Measurements from ENCODE around the gene APBA1. TPM values are rescaled to one million over a fixed set of nuclear protein-coding genes. Genes with fewer than 3 reads are reported as not detected.

The APBA1 gene
- total RNA-seq, 1 donor from 2014 or later = 8.7 TPM

- no peak for TF ChIP-seq CTCF (IDR thresholded peaks at IDR 0.05)
- no peak for DNase-seq (ENCODE audit: low spot score in 2 of 2)
- no peaks in the 10 kb centered on the region for H3K9me3 ChIP-seq
- no peak overlapping the region for H3K4me3 ChIP-seq
- H3K27ac ChIP-seq = no peak overlapping the region
- H3K4me1 ChIP-seq = no peaks in the 10 kb centered on the region
- no peaks in the 10 kb centered on the region for H3K27me3 ChIP-seq
- intact Hi-C loops (cut with DNase I) = no loop called here
- H3K36me3 ChIP-seq = no peaks in the 10 kb centered on the region
Measured at GRCh38 chr9:69499959-69500358, 172.2 kb downstream of the APBA1 start.

DNA sequence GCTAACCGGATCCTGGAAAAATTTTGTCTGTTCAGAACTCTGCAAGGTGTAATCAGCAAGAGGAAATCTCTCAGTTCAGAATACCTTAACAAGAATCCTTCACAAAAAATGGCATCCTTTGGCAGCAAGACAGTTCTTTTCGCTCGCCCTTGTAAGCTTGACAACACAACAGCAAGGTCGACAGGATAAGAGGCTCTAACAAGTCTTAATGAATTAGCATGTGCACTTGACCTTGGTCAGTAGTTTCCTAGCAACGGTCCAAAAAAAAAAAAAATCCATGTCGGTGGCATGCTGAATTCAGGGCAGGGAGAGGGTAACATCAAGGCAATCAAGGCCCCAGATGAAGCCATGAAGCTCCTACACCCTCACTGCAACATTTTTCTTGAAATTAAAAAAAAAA, 172.8 kb downstream of the APBA1 start:
- no peak for DNase-seq (ENCODE audit: low spot score in 2 of 2)
- no peak for TF ChIP-seq CTCF (IDR thresholded peaks at IDR 0.05)
- no peaks in the 10 kb centered on the region for H3K36me3 ChIP-seq
- no peak overlapping the region for H3K4me3 ChIP-seq
- intact Hi-C loops (cut with DNase I) = no loop called here
- no peaks in the 10 kb centered on the region for H3K4me1 ChIP-seq
- no peak overlapping the region for H3K27ac ChIP-seq
- H3K27me3 ChIP-seq = no peaks in the 10 kb centered on the region
- no peaks in the 10 kb centered on the region for H3K9me3 ChIP-seq

GRCh38 chr9:69498470-69498869, 173.7 kb downstream of the APBA1 start:
- intact Hi-C loops (cut with DNase I) = no loop called here
- no peaks in the 10 kb centered on the region for H3K4me1 ChIP-seq
- H3K27ac ChIP-seq = no peak overlapping the region
- DNase-seq (ENCODE audit: low spot score in 2 of 2) = no peak
- H3K36me3 ChIP-seq = no peaks in the 10 kb centered on the region
- no peaks in the 10 kb centered on the region for H3K9me3 ChIP-seq
- no peak for TF ChIP-seq CTCF (IDR thresholded peaks at IDR 0.05)
- H3K4me3 ChIP-seq = no peak overlapping the region
- H3K27me3 ChIP-seq = no peaks in the 10 kb centered on the region

DNA sequence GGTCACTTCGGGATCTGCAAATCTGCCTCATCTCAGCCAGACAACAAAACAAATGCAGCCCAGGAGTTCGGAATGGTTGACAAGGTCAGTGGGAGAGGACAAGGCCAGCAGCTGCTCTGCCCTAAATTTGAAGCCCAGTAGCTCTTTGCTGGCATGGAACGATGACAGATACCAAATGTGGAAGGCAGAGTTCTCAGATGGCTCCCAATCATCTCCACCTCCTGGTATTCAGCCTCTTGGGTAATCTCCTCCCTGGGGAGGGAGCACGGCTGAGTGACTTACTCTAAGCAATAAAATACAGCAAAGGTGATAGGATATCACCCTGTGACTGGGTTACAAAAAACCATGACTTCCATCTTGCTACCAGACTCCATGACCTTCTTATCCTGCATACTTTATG, 174.4 kb downstream of the APBA1 start:
- Histone ChIP-seq H3K4me1 (no peaks in the 10 kb centered on the region), H3K4me3 (no peak overlapping the region), H3K27ac (no peak overlapping the region), H3K9me3 (no peaks in the 10 kb centered on the region), H3K36me3 (no peaks in the 10 kb centered on the region), H3K27me3 (no peaks in the 10 kb centered on the region)
- DNase-seq (ENCODE audit: low spot score in 2 of 2) = no peak
- intact Hi-C loops (cut with DNase I) = no loop called here
- no peak for TF ChIP-seq CTCF (IDR thresholded peaks at IDR 0.05)

DNA sequence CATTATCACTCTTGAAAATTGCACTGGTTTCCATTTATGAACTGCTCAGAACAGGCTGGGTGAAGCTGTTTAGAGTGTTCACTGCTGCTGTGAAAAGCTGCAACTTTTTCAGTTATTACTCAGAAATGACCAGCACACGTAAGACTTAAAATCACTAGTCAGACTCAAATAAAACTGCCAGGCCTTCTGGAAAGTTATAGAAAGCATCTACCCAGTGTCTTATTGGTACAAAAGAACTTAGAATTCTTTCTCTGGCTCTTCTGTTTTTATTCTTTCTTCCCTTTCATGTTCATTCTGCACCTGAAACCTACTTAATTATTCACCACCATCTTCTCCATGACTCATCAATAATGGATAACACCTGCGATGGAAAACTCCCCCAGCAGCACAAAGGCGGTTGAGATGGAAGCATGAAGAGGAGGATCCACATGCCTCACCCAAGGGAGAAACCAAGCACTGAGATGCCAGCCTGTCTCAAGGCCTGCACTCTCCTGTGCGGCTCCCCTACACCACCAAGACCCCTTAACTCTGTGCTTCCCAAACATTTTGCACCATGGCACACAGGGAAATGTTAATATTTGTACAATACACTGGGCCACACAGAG, 175.2 kb downstream of the APBA1 start:
- intact Hi-C loops (cut with DNase I) = no loop called here
- Histone ChIP-seq H3K36me3 (no peaks in the 10 kb centered on the region), H3K4me1 (no peaks in the 10 kb centered on the region), H3K4me3 (no peak overlapping the region), H3K27me3 (no peaks in the 10 kb centered on the region), H3K27ac (no peak overlapping the region), H3K9me3 (no peaks in the 10 kb centered on the region)
- TF ChIP-seq CTCF (IDR thresholded peaks at IDR 0.05) = no peak
- DNase-seq (ENCODE audit: low spot score in 2 of 2) = no peak

GRCh38 chr9:69495296-69495695, 176.9 kb downstream of the APBA1 start:
- Histone ChIP-seq H3K27me3 (no peaks in the 10 kb centered on the region), H3K4me1 (no peaks in the 10 kb centered on the region), H3K4me3 (no peak overlapping the region), H3K9me3 (no peaks in the 10 kb centered on the region), H3K36me3 (no peaks in the 10 kb centered on the region), H3K27ac (no peak overlapping the region)
- no peak for TF ChIP-seq CTCF (IDR thresholded peaks at IDR 0.05)
- intact Hi-C loops (cut with DNase I) = no loop called here
- no peak for DNase-seq (ENCODE audit: low spot score in 2 of 2)

All from ascending aorta (tissue), 2 donors.